ENCODE data around the gene SCGB3A1.

Gene SCGB3A1

GRCh38 chr5:180603076-180603594, 11.8 kb upstream of the SCGB3A1 start:
- no peak for DNase-seq

DNA sequence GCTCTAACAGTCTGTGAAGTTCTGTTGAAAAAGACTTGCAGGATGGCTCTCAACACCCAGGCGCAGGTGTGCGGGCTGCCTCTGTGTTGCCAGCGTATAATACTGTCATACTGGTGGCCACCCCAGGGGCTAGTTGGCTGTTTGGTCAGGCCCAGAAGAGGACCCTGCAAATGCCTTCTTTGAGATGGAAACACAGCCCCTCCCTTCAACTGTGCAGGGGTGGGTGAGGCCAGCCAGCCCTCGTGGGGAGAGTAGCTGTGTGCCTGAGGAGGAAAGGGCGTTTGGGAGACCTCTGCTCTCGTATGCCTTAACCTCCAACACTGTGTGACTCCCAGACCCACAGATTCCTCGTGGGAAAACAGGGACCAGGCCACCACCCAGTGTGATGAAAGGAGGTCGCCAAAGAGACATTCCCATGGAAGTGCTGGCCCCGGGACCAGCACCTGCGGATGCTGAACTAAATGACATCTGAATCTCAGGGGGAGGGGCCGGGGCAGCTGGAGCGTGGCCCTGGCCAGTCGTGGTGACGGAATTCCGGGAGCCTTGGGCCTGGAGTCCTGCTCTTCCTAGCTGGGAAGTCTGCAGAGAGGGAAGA, 11.3 kb upstream of the SCGB3A1 start:
- DNase-seq, result no peak

DNA sequence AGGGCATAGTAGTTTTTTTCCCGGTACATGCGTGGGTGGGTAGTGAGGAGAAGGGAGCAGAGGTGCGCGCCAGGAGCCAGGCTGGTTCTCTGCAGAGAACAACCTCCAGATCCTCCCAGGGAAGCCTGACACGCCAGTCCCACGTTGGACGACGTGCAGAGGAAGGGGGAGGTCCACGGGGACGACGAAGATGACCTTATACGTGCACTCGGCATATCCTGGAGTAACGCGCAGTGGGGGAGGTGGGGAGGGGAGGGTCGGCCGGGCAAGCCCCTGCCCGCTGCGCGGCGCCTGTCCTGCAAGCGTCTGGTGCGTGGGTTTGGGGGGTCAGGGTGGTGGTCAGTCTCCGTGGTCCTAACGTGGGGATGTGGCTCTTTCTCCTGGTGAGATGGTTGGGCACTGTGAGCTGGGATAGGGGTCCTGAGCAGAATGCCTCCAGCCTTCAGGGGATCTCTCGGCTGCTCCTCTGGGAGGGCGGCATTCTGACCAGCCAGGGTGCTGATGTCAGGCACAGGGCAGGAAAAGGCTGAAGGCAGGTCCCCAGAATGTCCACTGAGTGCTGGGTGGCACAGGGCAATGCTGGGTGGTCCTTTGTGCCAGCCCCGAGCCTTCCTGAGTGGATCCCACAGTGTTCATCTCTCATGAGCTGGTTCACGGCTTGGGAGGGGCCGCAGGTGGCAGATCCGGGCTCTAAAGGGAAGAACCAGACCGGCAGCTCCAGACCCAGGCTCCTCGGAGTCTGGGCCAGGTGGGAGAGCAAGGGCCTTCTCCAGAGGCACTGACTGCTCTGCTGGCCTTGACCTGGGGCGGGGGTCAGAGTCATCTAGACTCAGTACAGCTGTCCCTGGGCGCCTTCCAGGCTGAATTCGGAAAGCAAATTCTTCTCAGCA, 10.5 kb upstream of the SCGB3A1 start:
- DNase-seq, result no peak

- no peak for DNase-seq
Measured at GRCh38 chr5:180600554-180601041, 9.3 kb upstream of the SCGB3A1 start.

DNA sequence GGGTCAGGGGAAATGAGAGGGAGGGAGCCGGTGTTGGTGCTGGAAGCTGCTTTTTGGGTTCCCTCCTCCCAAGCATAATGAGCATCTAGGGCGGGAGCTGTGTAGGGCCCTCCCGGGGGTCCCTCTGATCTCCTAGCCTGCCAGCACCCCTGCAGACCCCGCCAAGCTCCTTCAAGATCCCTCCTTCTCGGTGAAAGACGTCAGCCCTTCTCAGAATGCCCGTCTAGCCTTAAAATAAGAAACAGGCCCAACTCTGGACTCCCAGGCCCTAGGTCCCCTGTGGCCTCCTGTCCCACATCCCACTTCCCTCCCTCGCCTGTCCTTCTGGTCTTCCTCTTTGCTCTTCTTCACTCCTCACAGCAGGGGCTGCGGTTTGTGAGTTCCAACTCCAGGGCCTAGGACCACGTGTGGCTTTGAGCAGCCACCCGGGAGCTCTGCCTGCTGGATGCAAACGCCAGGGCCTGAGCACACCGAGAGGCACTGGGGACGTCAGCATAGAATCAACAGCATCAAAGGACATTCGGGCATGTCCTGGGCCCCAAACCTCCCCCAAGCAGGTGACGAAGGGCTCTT, 8.8 kb upstream of the SCGB3A1 start:
- no peak for DNase-seq

GRCh38 chr5:180599590-180599914, 8.3 kb upstream of the SCGB3A1 start:
- no peak for DNase-seq

DNA sequence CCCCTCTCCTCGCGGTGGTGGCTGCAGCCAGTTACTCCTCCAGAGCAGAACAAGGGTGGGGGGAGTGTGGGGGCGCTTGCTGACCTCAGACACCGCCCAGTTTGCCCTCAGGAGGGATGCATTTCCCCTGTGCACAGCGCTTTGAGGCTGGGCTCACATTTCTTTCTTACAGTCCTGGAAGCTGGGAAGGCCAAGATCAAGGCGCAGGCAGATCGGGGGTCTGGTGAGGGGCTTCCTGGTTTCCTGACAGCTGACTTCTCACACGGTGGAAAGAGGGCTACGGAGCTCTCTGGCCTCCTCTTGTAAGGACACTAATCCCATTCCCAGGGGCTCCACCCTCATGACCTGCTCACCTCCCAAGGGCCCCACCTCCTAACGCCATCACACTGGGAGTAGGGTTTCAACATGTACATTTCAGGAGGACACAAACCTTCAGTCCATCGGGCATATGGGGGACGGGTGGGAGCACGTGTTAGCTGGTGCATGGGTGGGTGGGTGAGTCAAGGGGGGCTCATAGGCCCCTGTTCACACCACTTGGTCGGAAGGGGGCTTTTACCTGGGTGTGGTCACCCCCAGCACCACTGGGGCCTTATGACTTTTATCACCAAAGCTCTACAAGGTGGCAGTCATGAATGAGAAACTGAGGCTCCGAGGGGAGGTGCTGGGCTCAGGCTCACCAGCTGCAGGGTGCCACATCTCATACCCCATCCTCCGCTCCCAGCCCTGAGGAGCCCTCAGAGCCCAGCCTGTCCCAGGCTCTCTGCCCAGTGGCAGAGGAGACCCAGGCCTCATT, 7.7 kb upstream of the SCGB3A1 start:
- no peak for DNase-seq

- DNase-seq, result no peak
Measured at GRCh38 chr5:180598316-180598701, 7.0 kb upstream of the SCGB3A1 start.

GRCh38 chr5:180596668-180597231, 5.5 kb upstream of the SCGB3A1 start:
- DNase-seq, result no peak

DNA sequence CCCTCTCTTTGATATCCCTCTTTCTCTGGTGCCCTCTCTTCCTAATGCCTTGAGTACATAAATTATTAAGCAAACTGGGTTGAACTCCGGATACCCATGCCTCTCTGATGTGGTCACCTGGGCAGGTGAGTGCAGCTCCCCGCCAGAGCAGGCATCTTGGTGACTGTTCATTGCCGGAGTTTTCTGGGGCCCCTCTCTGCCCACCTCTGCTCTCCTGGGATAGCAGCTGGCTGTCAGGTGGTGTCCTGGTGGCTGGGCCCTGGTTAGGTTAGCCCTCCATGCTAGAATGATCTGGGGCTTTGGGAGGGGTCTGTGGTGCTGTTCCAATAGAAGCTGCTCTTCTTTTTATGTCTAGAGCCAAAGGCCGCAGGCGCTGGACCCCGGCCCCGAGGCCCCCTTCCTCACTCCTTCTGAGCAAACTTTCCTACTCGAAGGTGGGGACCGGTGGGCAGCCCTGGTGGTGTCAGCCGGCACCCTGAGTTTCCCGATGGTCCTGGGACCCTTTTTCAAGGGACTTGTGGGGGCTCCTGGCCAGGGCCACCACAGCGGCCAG, 4.9 kb upstream of the SCGB3A1 start:
- no peak for DNase-seq

GRCh38 chr5:180595381-180596114, 4.2 kb upstream of the SCGB3A1 start:
- no peak for DNase-seq

- DNase-seq, result no peak
Measured at GRCh38 chr5:180595046-180595379, 3.7 kb upstream of the SCGB3A1 start.

GRCh38 chr5:180594311-180595045, 3.2 kb upstream of the SCGB3A1 start:
- DNase-seq, result no peak

GRCh38 chr5:180593446-180594206, 2.3 kb upstream of the SCGB3A1 start:
- no peak for DNase-seq

DNA sequence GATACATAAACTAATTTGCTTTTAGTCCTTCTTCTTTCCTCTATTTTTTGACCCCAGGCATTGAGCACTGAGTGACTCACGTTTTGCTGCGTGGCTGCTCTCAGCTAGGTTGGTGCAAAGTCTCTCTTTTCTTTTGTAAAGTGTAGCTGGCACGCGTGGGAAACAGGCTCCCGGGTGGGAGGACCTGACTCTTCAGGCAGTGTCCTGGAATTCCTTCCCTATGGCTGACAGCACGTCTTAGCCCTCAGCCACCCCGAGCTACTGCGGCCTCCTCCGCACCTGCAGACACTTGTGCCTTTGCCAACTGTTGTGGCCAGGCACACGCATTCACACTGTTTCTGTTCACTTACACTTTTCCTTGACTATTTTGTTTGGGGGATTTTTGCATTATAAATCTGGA, 877 bp upstream of the SCGB3A1 start:
- DNase-seq, result no peak

GRCh38 chr5:180590543-180591310, 572 bp downstream of the SCGB3A1 start:
- DNase-seq, result no peak

DNA sequence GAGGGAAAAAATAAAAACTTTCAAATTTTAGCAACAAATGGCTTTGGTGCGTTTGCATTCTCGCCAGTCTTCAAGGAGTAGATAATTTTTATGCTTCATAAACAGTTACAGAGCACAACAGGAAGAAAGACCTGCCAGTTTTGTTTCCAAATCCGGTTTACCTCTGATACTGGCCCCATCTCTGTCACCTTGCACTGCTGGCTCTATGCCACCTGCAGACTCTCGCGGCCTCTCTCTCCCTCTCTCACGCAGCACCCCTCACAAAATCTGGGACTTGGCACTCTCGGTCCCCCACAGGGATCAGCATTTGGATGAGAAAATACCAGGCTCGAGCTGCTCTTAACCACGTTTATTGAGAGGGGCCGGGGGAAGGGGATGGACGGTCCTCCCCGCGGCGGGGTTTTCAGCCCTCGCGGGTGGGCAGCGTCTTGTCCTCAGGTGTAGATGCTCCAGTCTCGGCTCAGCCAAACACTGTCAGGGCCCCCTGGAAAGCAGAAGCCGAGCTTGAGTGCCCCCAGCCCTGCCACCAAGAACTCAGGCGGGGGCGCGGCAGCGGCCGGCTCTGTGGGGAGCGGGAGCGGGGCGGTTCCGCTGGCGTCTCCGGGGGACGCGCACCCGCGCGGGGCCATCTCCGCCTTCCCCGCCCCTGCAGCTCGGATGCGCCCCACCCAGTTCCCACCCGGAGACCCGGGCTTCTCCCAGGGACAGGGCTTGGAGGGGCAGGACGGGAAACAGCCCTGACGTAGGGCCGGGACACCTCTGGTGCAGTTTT, 1.3 kb downstream of the SCGB3A1 start:
- no peak for DNase-seq

DNA sequence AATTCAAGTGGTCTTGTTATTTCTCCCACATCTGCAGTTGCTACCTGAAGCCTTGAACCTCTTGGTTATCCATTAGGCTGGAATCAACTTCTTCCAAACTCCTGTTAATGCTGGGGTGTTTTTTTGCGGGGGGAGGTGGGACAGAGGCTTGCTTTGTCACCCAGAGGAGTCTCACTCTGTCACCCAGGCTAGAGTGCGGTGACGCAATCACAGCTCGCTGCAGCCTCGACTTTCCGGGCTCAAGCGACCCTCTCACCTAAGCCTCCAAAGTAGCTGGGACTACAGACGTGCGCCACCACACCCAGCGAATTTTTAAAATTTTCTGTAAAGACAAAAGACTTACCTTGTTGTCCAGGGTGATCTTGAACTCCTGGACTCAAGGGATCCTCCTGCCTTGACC, 4.4 kb downstream of the SCGB3A1 start:
- DNase-seq, result no peak

- no peak for DNase-seq
Measured at GRCh38 chr5:180586204-180586603, 5.1 kb downstream of the SCGB3A1 start.

All from AML-193 (cell line).